Esophagus mucosa (tissue), 1 donor: Measurements from ENCODE around the gene C22orf23. TPM values are rescaled to one million over a fixed set of nuclear protein-coding genes. Genes with fewer than 3 reads are reported as not detected.
A peak's percentile ranks its signal among the peaks of the same experiment; 100 is the strongest.

ENCODE experiments used
- ATAC-seq: fragments of 200-7000 bp; cut with Tn5 transposase; one replicate; pipeline ENCODE4 v1.9.1; 2020
- total RNA-seq: library from RNA; stranded (reverse); gene quantifications from one replicate; pipeline ENCODE4 v1.2.4, GENCODE V29; 2023
- donor health status: DM: yes; HTN: yes; CAD: no.

C22orf23 gene
- total RNA-seq, 1 donor from 2014 or later: not detected

- ATAC-seq: no peak
Observed at GRCh38 chr22:37896939-37897338, 56.5 kb downstream of the C22orf23 start.

GRCh38 chr22:37896181-37896592 lies 57.2 kb downstream of the C22orf23 start:
- ATAC-seq: peak; percentile 84

- ATAC-seq: peak; percentile 44
Observed at GRCh38 chr22:37894939-37895670, 58.3 kb downstream of the C22orf23 start.

GRCh38 chr22:37893583-37893983 lies 59.8 kb downstream of the C22orf23 start:
- ATAC-seq: no peak

Other genes starting within 250 kb of the C22orf23 start
- 21.7 TPM for gene GCAT, start 145.7 kb downstream of the C22orf23 start, total RNA-seq
- gene GALR3, start 130.2 kb downstream of the C22orf23 start, total RNA-seq: 0.32 TPM
- gene ANKRD54, start 109.3 kb downstream of the C22orf23 start, total RNA-seq: 14.2 TPM
- gene EIF3L, start 104.2 kb downstream of the C22orf23 start, total RNA-seq: 358 TPM
- gene MICALL1, start 47.3 kb downstream of the C22orf23 start, total RNA-seq: 105 TPM
- gene POLR2F, start 98 bp upstream of the C22orf23 start, total RNA-seq: 67.8 TPM
- 0.44 TPM for gene SOX10, start 31.0 kb upstream of the C22orf23 start, total RNA-seq
- gene PICK1, start 103.8 kb upstream of the C22orf23 start, total RNA-seq: 22.6 TPM
- gene SLC16A8, start 130.6 kb upstream of the C22orf23 start, total RNA-seq: 0.24 TPM
- 4.5 TPM for gene BAIAP2L2, start 157.1 kb upstream of the C22orf23 start, total RNA-seq
- gene PLA2G6, start 228.2 kb upstream of the C22orf23 start, total RNA-seq: 12.8 TPM
- 35.6 TPM for gene MAFF, start 248.4 kb upstream of the C22orf23 start, total RNA-seq